Activated CD8-positive, alpha-beta memory T cell treated with anti-CD3 and anti-CD28 coated beads for 1 hour (primary cell): ENCODE results near the gene WSB2.
"Not testable (repeated sequence)": the region's sequence is repeated elsewhere in the genome, so short reads cannot be mapped to it uniquely, and the experiment has no call there.

Experiments
- DNase-seq, 2 donors: peaks; one replicate each; pipeline ENCODE4 v3.0.0-alpha.2; 2020; ENCODE audit warnings: low read depth in 1 of 2; ENCODE audit errors: extremely low read depth in 1 of 2

Gene WSB2

GRCh38 chr12:117999806-118000205 is 61.2 kb downstream of the WSB2 start:
- not testable (repeated sequence) for DNase-seq

- DNase-seq = no peak
Observed at GRCh38 chr12:117998719-117999118, 62.3 kb downstream of the WSB2 start.

GRCh38 chr12:117994551-117995438 is 66.2 kb downstream of the WSB2 start:
- DNase-seq = no peak

- no peak for DNase-seq
Observed at GRCh38 chr12:117986705-117987469, 74.1 kb downstream of the WSB2 start.

- no peak for DNase-seq
Observed at GRCh38 chr12:117985182-117985581, 75.8 kb downstream of the WSB2 start.
